VCaP (cell line): Measurements from ENCODE around the gene PTPN12.

Experiments used
- H3K27ac ChIP-seq: fragments of 450-650 bp; 2 replicates; pipeline ENCODE4 v1.5.1; 2017
- TF ChIP-seq, protein P1 (sequence below): fragments of 450-650 bp; conservative IDR thresholded peaks from 2 replicates; pipeline ENCODE4 v1.5.1; 2017; ENCODE audit warnings: mild to moderate bottlenecking, moderate library complexity

Gene PTPN12

GRCh38 chr7:77553123-77553522 is 16.0 kb downstream of the PTPN12 start:
- H3K27ac ChIP-seq = no peak overlapping the region
- TF ChIP-seq, protein P1, sequence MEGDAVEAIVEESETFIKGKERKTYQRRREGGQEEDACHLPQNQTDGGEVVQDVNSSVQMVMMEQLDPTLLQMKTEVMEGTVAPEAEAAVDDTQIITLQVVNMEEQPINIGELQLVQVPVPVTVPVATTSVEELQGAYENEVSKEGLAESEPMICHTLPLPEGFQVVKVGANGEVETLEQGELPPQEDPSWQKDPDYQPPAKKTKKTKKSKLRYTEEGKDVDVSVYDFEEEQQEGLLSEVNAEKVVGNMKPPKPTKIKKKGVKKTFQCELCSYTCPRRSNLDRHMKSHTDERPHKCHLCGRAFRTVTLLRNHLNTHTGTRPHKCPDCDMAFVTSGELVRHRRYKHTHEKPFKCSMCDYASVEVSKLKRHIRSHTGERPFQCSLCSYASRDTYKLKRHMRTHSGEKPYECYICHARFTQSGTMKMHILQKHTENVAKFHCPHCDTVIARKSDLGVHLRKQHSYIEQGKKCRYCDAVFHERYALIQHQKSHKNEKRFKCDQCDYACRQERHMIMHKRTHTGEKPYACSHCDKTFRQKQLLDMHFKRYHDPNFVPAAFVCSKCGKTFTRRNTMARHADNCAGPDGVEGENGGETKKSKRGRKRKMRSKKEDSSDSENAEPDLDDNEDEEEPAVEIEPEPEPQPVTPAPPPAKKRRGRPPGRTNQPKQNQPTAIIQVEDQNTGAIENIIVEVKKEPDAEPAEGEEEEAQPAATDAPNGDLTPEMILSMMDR = no peak

GRCh38 chr7:77558284-77558967 is 21.3 kb downstream of the PTPN12 start:
- TF ChIP-seq, protein P1 = no peak

GRCh38 chr7:77561352-77561751 is 24.3 kb downstream of the PTPN12 start:
- TF ChIP-seq, protein P1 = no peak
- H3K27ac ChIP-seq = no peak overlapping the region

More at GRCh38 chr7:77558284-77558967, 21.3 kb downstream of the PTPN12 start:
- H3K27ac ChIP-seq = no peak overlapping the region

DNA sequence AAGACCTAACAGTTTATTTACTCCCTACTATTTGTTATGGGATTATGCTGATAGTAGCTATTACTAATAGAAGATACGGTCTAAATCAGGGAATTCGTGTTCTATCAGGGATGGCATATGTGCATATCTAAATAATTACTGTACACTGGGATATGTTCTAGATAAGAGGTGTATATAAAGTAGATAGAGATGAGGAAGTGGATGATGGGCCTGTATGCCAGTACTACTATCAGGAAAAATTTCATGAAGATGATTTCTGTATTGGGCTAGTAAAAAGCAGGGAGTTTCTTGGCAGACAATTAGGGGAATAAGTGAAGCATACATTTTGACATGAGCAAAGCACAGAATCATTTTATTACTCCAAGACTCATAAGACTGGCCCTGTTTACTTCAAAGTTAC is 26.2 kb downstream of the PTPN12 start:
- peak overlapping the region; percentile 71 for H3K27ac ChIP-seq
- TF ChIP-seq, protein P1 = no peak

- TF ChIP-seq, protein P1 = no peak
- no peak overlapping the region for H3K27ac ChIP-seq
Observed at GRCh38 chr7:77565917-77566316, 28.8 kb downstream of the PTPN12 start.

DNA sequence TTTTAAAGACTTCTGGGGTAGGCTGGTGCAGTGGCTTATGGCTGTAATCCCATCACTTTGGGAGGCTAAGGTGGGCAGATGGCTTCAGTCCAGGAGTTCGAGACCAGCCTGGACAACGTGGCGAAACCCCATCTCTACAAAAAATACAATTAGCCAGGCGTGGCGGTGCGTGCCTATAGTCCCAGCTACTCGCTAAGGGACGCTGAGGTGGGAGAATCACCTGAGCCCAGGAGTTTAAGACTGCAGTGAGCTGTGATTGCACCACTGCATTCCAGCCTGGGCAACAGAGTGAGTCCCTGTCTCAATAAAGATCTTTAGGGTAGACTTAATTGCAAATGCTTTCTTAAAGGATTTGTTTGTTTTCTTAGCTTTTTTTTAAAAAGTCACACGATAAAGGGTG is 29.3 kb downstream of the PTPN12 start:
- H3K27ac ChIP-seq = no peak overlapping the region
- TF ChIP-seq, protein P1 = no peak

DNA sequence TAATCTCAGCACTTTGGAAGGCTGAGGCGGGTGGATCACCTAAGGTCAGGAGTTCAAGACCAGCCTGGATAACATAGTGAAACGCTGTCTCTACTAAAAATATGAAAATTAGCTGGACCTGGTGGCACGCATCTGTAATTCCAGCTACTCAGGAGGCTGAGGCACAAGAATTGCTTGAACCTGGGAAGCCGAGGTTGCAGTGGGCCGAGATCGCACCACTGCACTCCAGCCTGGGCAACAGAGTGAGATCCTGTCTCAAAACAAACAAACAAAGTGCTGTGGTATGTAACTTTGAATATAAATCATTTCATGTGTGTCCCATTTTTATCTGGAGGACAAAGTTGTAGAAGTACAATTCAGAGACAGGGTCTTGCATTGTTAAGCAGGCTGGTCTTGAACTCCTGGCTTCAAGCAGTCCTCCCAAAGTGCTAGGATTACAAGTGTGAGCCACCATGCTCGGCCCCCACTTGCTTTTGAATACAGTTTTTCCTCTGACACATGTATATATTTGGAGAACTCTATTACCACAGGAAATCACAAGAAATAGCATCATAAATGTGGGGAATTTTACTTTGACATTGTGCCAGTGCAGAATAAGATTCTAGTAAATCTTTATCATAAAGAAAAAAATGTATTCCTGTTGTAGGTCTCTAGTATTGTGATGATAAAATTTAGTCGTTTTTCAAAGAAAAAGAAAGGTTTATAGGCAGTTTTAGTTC is 32.6 kb downstream of the PTPN12 start:
- TF ChIP-seq, protein P1 = no peak
- H3K27ac ChIP-seq = no peak overlapping the region
